GM18526 (cell line): Measurements from ENCODE around the gene EMID1.

ENCODE experiments used
- POLR2A ChIP-seq: IDR thresholded peaks from 3 replicates; pipeline ENCODE4 v1.6.1; 2011; ENCODE audit not compliant: insufficient read length; ENCODE audit errors: extremely low read depth

Gene EMID1

GRCh38 chr22:29230972-29231875 is 25.5 kb downstream of the EMID1 start:
- TF ChIP-seq POLR2A, result no peak

GRCh38 chr22:29231971-29232959 is 26.6 kb downstream of the EMID1 start:
- TF ChIP-seq POLR2A, result no peak

GRCh38 chr22:29233277-29233877 is 27.7 kb downstream of the EMID1 start:
- TF ChIP-seq POLR2A, result no peak

- TF ChIP-seq POLR2A, result no peak
Measured at GRCh38 chr22:29243874-29244446, 38.3 kb downstream of the EMID1 start.

- no peak for TF ChIP-seq POLR2A
Measured at GRCh38 chr22:29244785-29245625, 39.3 kb downstream of the EMID1 start.

- no peak for TF ChIP-seq POLR2A
Measured at GRCh38 chr22:29245626-29246385, 40.1 kb downstream of the EMID1 start.

- TF ChIP-seq POLR2A, result no peak
Measured at GRCh38 chr22:29251265-29251664, 45.6 kb downstream of the EMID1 start.

- TF ChIP-seq POLR2A, result no peak
Measured at GRCh38 chr22:29251981-29252911, 46.5 kb downstream of the EMID1 start.

GRCh38 chr22:29253561-29254285 is 48.0 kb downstream of the EMID1 start:
- no peak for TF ChIP-seq POLR2A

- TF ChIP-seq POLR2A, result no peak
Measured at GRCh38 chr22:29254286-29254660, 48.6 kb downstream of the EMID1 start.

- no peak for TF ChIP-seq POLR2A
Measured at GRCh38 chr22:29255064-29255621, 49.4 kb downstream of the EMID1 start.
